ENCODE measurements around the gene CREB3.
A peak's percentile ranks its signal among the peaks of the same experiment; 100 is the strongest.

Gene CREB3

DNA sequence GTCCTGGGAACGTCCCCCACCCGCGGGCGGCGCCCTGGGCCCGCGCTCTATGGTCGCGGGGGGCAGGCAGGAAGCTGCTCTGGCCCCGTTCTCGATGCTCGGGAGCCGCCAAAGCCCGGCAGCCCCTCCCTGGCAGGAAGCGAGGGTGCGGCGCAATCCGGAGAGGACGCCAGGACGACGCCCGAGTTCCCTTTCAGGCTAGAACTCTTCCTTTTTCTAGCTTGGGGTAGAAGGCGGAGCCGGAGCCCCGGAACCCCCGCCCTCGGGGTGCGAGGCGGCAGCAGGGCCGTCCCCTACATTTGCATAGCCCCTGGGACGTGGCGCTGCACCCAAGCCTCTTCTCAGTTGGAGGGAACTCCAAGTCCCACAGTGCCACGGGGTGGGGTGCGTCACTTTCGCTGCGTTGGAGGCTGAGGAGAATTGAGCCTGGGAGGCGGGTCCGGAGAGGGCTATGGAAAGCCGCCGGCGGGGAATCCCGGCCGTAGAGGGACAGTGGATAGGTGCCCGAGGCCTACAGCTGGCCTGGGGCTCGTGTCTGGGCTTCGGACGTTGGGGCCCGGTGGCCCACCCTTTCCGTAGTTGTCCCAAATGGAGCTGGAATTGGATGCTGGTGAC lies at the start of gene CREB3, which contains the start of gene TLN1:
CREB3 (plus strand) TSS at position 482 of the 615 bp plus-strand sequence; CDS start at position 589, 107 bp downstream.
TLN1 (minus strand) TSS at position 11 of the 615 bp plus-strand sequence. CDS start 6,501 bp downstream, outside the sequence.
- DNase-seq, result peak; percentile 98

DNA sequence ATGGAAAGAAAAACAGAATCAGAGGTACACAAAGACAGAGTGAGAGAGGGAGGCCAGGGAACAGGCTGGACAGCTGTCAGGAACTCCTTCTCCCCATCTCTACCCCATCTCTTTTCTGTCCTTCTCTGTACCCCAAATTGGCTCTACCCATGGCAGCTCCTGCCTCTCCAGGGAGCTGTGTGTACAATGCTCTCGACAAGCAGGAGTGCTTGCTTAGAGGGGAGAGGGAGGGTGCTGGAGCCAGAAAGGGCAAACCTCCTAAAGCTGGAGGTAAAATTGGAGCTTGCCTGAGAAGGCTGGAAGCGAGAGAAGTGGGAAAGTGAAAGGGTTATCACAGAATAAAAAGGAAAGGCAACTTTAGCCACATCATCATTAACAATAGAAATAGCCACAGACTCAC lies 49.1 kb upstream of the CREB3 start:
- DNase-seq, result no peak

DNA sequence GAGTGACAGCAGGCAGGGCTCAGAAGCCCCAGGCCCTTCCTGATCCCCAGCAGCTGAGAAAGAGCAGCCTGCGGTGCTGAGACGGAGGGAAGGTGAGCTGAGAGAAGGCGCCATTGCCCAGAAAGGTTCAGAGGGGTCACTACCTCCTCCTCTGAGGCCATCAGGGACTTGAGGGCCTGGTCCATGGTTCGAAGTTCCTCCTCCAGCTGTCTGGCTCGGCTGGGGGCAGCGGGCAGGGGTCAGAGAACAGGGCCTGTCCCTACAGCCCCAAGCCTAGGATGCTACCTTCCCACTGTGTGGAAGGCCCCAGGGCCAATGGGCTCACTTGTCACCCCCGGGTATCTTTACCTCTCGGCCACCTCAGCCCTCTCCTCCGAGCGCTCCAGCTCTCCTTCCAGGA lies 47.5 kb upstream of the CREB3 start:
- DNase-seq, result no peak

DNA sequence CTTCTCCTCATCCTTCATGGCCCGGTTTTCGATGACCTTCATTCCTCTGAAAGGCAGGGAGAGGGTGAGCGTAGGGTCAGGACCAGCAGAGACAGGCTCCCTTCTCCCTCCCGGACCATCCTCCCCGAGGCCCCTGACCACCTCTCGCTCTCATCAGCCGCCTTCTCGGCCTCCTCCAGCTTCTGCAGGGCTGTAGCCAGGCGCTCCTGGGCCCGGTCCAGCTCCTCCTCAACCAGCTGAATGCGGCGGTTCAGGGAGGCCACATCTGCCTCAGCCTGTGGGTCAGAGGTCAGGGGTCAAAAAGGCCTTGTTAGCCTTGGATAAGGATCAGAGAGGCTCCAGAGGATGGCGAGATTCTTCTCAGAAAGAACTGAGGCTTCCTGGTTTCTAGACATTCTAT lies 47.0 kb upstream of the CREB3 start:
- DNase-seq, result no peak

DNA sequence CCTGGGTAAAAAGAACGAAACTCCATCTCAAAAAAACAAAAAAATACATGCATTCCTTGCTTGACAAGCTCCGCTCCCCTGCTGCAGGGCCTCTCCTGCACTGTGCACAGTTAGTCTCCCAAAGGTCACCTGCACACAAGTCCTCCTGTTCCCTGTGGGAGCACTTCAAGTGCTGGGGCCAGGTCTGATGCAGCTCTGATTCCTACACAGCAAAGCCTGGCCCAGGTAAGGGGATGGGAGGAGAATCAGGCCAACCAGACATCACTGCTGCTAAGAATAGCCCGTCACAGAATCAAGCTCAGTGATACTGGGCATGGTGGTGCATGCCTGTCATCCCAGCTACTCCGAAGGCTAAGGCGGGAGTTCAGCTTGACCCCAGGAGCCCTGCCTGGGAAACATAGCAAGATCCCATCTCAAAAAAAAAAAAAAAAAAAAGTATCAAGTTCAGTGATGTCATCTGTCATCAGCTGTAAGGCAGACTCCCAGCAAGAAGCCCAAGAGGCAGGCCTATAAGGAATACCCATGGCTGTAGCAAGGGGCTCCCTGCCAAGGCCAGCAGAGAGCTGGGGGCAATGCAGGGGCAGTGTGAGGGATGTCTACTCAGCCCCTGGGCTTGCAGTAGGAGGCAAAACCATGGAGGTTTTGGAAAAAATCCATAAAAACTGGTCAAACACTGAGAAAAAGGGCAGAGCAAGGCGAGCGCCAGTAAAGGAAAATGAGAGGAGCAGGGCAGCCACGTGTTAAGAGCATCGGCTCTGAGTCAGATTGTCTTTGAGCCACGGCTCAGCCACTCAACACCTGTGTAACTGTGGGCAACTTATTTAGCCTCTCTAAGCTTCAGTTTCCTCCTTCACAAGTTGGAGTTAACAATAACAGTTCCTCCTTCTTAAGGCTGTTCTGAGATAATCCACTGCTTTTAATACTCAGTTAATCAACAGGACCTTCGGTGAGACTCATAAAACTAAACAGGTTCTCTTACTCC lies 46.0 kb upstream of the CREB3 start:
- DNase-seq, result no peak

GRCh38 chr9:35687306-35687705 lies 45.2 kb upstream of the CREB3 start:
- no peak for DNase-seq

- no peak for DNase-seq
These were observed 44.4 kb upstream of the CREB3 start for GRCh38 chr9:35687972-35688557.

- no peak for DNase-seq
These were observed 43.6 kb upstream of the CREB3 start for GRCh38 chr9:35688558-35689541.

- DNase-seq, result no peak
These were observed 42.7 kb upstream of the CREB3 start, which contains the start of gene TPM2 for GRCh38 chr9:35689542-35690293. Gene TPM2, minus strand, starts transcription at chr9:35689925. Its CDS starts 108 bp downstream, at chr9:35689817.

DNA sequence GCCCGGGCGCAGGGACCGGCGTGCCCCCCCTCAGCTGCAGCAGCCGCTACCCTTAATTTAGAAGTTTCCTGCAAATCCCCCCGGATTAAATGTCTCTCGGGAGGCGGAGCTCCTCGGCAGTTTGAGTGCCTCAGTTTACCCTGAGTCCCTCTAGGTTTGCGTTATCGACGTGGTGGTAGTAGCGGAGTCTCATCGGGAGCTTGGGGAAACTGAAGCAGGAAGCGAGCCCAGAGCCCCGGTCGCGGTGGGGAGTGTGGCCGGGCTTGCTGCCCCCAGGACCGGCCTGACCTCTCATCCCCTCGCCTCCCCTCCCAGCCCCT lies 42.2 kb upstream of the CREB3 start:
- DNase-seq, result no peak

- DNase-seq, result peak; percentile 29
These were observed 41.7 kb upstream of the CREB3 start for GRCh38 chr9:35690614-35691333.

GRCh38 chr9:35691334-35691650 lies 41.2 kb upstream of the CREB3 start:
- DNase-seq, result no peak

- no peak for DNase-seq
These were observed 40.6 kb upstream of the CREB3 start for GRCh38 chr9:35691757-35692301.

DNA sequence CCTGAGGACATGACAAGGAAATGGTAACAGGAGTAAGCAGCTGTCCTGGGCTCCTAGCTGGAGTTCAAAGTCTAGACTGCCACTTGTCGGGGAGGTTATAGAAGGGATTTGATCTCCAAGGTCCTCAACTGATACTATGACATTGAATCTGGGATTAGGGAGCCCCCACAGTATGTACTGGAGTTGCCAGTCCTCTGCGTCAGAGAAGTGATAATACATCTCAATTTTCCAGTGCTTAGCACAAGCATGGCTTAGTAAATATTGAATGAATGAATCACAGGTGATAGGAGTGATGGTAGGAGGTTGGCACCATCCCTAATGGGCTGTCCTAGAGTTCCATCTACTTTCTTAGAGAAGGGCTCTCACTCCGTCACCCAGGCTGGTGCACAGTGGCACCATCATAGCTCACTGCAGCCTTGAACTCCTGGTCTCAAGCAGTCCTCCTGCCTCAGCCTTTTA lies 36.5 kb upstream of the CREB3 start:
- no peak for DNase-seq

DNA sequence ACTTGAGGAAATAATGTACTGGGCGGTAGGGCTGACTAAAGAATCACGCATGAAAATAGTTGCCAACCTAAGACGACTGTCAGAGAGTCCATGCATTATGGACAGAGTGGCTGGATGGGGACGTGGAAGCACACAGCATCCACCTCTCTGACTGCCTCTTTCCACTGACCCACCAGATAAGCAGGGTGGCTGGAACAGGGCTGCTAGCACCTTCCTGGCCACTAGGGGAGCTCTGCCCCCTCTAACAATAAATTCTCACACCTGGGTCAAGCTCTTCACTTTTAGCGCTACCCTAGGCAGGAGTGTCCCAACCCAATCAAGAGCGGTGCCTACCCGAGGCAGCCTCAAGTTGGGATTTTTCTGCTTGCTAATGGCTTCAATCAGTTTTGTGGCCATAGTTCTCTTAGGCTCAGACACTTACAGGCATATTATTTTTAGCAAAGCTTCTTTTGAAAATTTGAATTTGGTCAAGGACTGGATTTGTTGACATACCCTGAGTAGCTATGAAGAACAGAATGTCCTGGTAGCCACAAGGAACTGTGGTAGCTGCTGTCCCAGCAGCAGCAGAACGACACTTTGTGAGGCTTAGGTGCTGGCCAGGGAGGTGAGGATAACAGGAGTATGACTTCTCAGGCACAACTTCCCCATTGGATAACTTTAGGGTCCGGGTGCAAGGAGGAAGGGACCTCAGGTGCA lies 35.8 kb upstream of the CREB3 start:
- DNase-seq, result no peak

DNA sequence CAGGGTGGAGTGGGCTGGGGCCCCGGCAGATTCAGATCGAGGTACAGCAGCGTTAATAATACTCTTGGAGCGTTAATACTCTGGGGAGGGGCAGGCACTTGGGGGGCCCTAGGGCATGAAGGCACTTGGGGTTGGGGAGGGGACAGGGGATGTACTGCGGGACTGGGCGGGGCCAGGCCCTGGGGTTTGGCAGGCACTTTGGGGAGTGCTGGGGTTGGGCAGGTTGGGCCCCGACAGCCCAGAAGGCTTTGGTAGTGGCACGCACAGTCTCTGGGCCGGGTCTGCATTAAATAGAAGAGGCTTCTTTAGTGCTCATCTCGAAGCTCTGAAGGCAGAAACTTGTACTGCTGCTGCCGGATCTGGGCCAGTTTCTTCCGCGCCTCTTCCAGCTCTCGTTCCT lies 35.0 kb upstream of the CREB3 start:
- no peak for DNase-seq

DNA sequence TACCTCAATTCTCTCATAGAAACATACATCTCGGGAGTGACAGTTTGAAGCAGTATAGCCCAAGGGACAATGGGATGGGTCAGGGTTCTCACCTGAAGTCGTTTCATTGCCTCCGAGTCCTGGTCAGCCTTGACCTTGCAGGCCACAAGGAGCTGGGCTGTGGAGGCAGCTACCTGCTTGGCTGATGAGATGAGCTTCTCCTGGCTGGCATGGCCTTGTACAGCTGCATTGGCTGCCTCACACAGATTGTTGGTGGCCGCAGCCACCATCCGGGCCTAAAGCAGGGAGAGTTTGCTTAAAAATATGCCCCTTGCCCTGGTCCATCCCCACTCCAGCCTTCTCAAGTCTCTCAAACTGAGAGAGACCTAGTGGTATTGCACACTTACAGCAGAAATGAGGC lies 34.2 kb upstream of the CREB3 start:
- DNase-seq, result no peak

- no peak for DNase-seq
These were observed 32.4 kb upstream of the CREB3 start for GRCh38 chr9:35700031-35700430.

DNA sequence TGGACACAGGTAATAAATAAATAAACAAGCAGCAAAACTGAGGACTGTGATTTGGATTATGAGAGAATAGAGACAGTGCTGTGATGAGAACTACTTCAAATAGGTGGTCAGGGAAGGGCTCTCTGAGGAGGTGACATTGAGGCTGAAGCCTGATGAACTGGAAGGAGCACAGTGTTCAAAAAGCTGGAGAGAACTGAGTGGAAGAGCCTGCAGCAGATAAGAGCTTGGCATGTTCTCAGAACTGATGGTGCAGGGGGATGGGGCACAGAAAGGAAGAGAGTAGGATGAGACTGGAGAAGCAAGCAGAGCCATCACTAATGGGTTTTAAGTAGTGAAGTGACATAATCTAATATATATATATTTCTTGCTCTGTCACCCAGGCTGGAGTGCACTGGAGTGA lies 31.5 kb upstream of the CREB3 start:
- no peak for DNase-seq

GRCh38 chr9:35702696-35703095 lies 29.8 kb upstream of the CREB3 start:
- no peak for DNase-seq
